ENCODE data around the gene DNAH17. TPM values are rescaled to one million over a fixed set of nuclear protein-coding genes. Genes with fewer than 3 reads are reported as not detected.

The DNAH17 gene
- total RNA-seq, 1 donor from 2014 or later, result not detected

GRCh38 chr17:78433780-78434335 is 143.3 kb downstream of the DNAH17 start:
- H3K4me3 ChIP-seq, result no peak overlapping the region
- no peaks in the 10 kb centered on the region for H3K9me3 ChIP-seq
- peaks cover 4 to 8% of the 10 kb centered on the region in 2 donors for H3K36me3 ChIP-seq
- no peak for TF ChIP-seq CTCF (IDR thresholded peaks at IDR 0.05)
- H3K27me3 ChIP-seq, result no peaks in the 10 kb centered on the region
- H3K4me1 ChIP-seq, result no peaks in the 10 kb centered on the region
- DNase-seq (ENCODE audit: low spot score in 2 of 2), result no peak
- no peak overlapping the region for H3K27ac ChIP-seq
- intact Hi-C loops (cut with DNase I), result no loop called here

GRCh38 chr17:78433013-78433727 is 144.0 kb downstream of the DNAH17 start:
- intact Hi-C loops (cut with DNase I), result no loop called here
- Histone ChIP-seq H3K4me3 (no peak overlapping the region), H3K36me3 (peaks cover 4 to 14% of the 10 kb centered on the region in 2 donors), H3K27me3 (no peaks in the 10 kb centered on the region), H3K9me3 (no peaks in the 10 kb centered on the region), H3K4me1 (no peaks in the 10 kb centered on the region), H3K27ac (no peak overlapping the region)
- DNase-seq (ENCODE audit: low spot score in 2 of 2), result no peak
- no peak for TF ChIP-seq CTCF (IDR thresholded peaks at IDR 0.05)

GRCh38 chr17:78432226-78433012 is 144.8 kb downstream of the DNAH17 start:
- H3K4me1 ChIP-seq, result no peaks in the 10 kb centered on the region
- peaks cover 4 to 17% of the 10 kb centered on the region in 2 donors for H3K36me3 ChIP-seq
- intact Hi-C loops (cut with DNase I), result no loop called here
- no peak for TF ChIP-seq CTCF (IDR thresholded peaks at IDR 0.05)
- no peak for DNase-seq (ENCODE audit: low spot score in 2 of 2)
- H3K27me3 ChIP-seq, result no peaks in the 10 kb centered on the region
- no peak overlapping the region for H3K4me3 ChIP-seq
- no peak overlapping the region for H3K27ac ChIP-seq
- no peaks in the 10 kb centered on the region for H3K9me3 ChIP-seq

DNA sequence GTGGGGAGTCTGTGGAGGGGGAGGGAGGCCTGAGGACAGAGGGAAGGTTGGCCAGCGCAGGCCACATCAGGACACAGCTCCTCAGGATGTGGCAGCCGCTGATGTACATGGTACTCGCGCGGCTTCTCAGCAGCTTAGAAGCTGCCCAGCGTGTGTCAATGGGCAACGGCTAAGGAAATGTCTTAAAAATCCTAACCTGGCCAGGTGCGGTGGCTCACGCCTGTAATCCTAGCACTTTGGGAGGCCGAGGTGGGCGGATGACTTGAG is 145.6 kb downstream of the DNAH17 start:
- H3K4me3 ChIP-seq, result no peak overlapping the region
- TF ChIP-seq CTCF (IDR thresholded peaks at IDR 0.05), result no peak
- no peak overlapping the region for H3K27ac ChIP-seq

DNA sequence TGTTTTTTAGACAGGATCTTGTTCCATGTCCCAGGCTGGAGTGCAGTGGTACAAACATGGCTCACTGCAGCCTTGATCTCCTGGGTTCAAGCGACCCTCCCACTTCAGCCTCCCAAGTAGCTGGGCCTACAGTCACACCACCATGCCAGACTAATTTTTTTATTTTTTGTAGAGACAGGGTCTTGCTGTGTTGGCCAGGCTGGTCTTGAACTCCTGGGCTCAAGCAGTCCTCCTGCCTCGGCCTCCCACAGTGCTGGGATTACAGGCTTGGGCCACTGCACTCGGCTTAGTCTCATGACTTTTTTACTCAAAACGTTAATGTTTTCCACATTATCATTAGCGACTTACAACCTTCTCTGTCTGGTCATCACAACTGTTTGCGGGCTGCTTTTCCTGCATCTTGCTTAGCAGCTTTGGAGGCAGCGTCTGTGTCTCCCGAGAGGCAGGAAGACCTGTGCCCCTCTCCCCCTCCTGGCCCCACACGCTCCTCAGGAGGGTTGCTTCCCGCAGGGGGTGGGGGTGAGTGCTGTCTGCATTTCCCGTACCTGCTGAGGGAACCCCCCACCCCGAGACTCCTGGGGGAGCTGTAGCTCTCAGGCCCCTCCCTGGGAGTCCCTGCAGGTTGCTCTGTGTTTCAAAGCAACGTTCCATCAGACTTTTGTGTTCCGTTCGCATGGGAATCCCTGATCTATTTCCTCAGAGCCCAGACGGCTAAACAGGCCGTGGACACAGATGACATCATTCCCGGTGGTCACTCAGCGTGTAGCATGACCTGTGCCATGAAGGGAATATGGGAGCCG is 146.1 kb downstream of the DNAH17 start:
- Histone ChIP-seq H3K27ac (no peak overlapping the region), H3K9me3 (no peaks in the 10 kb centered on the region), H3K27me3 (no peaks in the 10 kb centered on the region), H3K4me3 (no peak overlapping the region), H3K4me1 (no peaks in the 10 kb centered on the region), H3K36me3 (peaks cover 4 to 30% of the 10 kb centered on the region in 2 donors)
- no peak for DNase-seq (ENCODE audit: low spot score in 2 of 2)
- intact Hi-C loops (cut with DNase I), result no loop called here
- no peak for TF ChIP-seq CTCF (IDR thresholded peaks at IDR 0.05)

More for the DNA sequence above, 145.6 kb downstream of the DNAH17 start:
- H3K36me3 ChIP-seq, result peaks cover 4 to 25% of the 10 kb centered on the region in 2 donors
- intact Hi-C loops (cut with DNase I), result no loop called here
- H3K27me3 ChIP-seq, result no peaks in the 10 kb centered on the region
- H3K4me1 ChIP-seq, result no peaks in the 10 kb centered on the region
- DNase-seq (ENCODE audit: low spot score in 2 of 2), result no peak
- H3K9me3 ChIP-seq, result no peaks in the 10 kb centered on the region

All from ascending aorta (tissue), 2 donors.